OCI-LY7 (cell line): ENCODE results near the gene SPRR2G. TPM values are rescaled to one million over a fixed set of nuclear protein-coding genes. Genes with fewer than 3 reads are reported as not detected.
"Not testable (repeated sequence)": the region's sequence is repeated elsewhere in the genome, so short reads cannot be mapped to it uniquely, and the experiment has no call there.

Source experiments
- BruUV-seq: library from RNA; stranded (reverse); fragments of 400-500 nt; replicated peaks from 2 replicates; lab custom pipeline; 2021; lab: Mats Ljungman, UMichigan
- CTCF ChIA-PET: fragments of 300-600 bp; sonication (Branson Sonifier 250); formaldehyde crosslinking; loops from one replicate; lab custom pipeline; 2022; ENCODE audit warnings: antibody characterized with exemption; ENCODE audit not compliant: unreplicated experiment; lab: Charles Lee
- POLR2A ChIA-PET: fragments of 300-600 bp; sonication (Branson Sonifier 250); formaldehyde crosslinking; loops from one replicate; lab custom pipeline; 2022; ENCODE audit warnings: antibody characterized with exemption; lab: Charles Lee
- DNase-seq: peaks from one replicate; pipeline ENCODE4 v3.0.0-alpha.2; 2015; ENCODE audit warnings: low spot score
- H2AFZ ChIP-seq: fragments of 200-600 bp; sonication (generic), shearing (Covaris generic); 2 replicates; pipeline ENCODE4 v1.6.1; 2014; ENCODE audit warnings: mild to moderate bottlenecking, antibody characterized with exemption, low read length, moderate library complexity
- H3K27ac ChIP-seq: fragments of 200-600 bp; sonication (generic); 2 replicates; pipeline ENCODE4 v1.5.1; 2014; ENCODE audit warnings: mixed run types, low read depth, mild to moderate bottlenecking, moderate library complexity, low read length, inconsistent platforms; ENCODE audit not compliant: poor library complexity, severe bottlenecking
- H3K36me3 ChIP-seq: fragments of 200-600 bp; sonication (generic); 2 replicates; pipeline ENCODE4 v1.6.1; 2014; ENCODE audit warnings: mild to moderate bottlenecking, antibody characterized with exemption, low read length, moderate library complexity, mixed read lengths; ENCODE audit not compliant: insufficient read depth
- H3K4me1 ChIP-seq: fragments of 200-600 bp; sonication (generic); 2 replicates; pipeline ENCODE4 v1.5.1; 2014; ENCODE audit warnings: mild to moderate bottlenecking, low read length; ENCODE audit not compliant: insufficient read depth, poor library complexity, severe bottlenecking
- H3K4me2 ChIP-seq: fragments of 200-600 bp; sonication (generic); 2 replicates; pipeline ENCODE4 v1.6.1; 2014; ENCODE audit warnings: mild to moderate bottlenecking, low read length
- H3K4me3 ChIP-seq: fragments of 200-600 bp; sonication (generic); 2 replicates; pipeline ENCODE4 v1.5.1; 2014; ENCODE audit warnings: mild to moderate bottlenecking, low read depth, low read length; ENCODE audit not compliant: poor library complexity, severe bottlenecking
- H3K79me2 ChIP-seq: fragments of 200-600 bp; sonication (generic); 2 replicates; pipeline ENCODE4 v1.6.1; 2016; ENCODE audit warnings: low read depth, mild to moderate bottlenecking, low read length, moderate library complexity, mixed read lengths; ENCODE audit not compliant: insufficient read depth
- H3K9me2 ChIP-seq: fragments of 200-600 bp; sonication (generic); 2 replicates; pipeline ENCODE4 v1.6.1; 2016; ENCODE audit warnings: mild to moderate bottlenecking, low read length, mixed read lengths; ENCODE audit not compliant: insufficient read depth
- H3K9me3 ChIP-seq: fragments of 200-600 bp; sonication (generic); 2 replicates; pipeline ENCODE4 v1.6.1; 2014; ENCODE audit warnings: mild to moderate bottlenecking, mixed run types, low read length, mixed read lengths
- H4K20me1 ChIP-seq: fragments of 200-600 bp; sonication (generic); 2 replicates; pipeline ENCODE4 v1.6.1; 2014; ENCODE audit warnings: mild to moderate bottlenecking, antibody characterized with exemption, low read length, moderate library complexity, mixed read lengths; ENCODE audit not compliant: insufficient read depth
- EZH2phosphoT487 ChIP-seq: fragments of 200-600 bp; sonication (generic); IDR thresholded peaks from 2 replicates; pipeline ENCODE4 v1.6.1; 2018; ENCODE audit warnings: low read depth, borderline replicate concordance, mild to moderate bottlenecking, mixed run types, antibody characterized with exemption, low read length, moderate library complexity, mixed read lengths
- intact Hi-C: fragments of 100-400 bp; cut with micrococcal nuclease; formaldehyde crosslinking; loops from one replicate; pipeline ENCODE4 v1.10.0; 2022; ENCODE audit not compliant: unreplicated experiment
- total RNA-seq, 2 experiments: library from RNA; depleted of rRNA in 1 of 2; stranded (reverse); fragments of >200 nt in 1 of 2; shearing (Covaris generic) in 1 of 2; gene quantifications; 2 replicates each; pipeline ENCODE4 v1.2.3, GENCODE V29; 2014 to 2022
- TF ChIP-seq, protein P1 (sequence below): fragments of 200-600 bp; sonication (generic); conservative IDR thresholded peaks from 2 replicates; pipeline ENCODE4 v1.5.1; 2014; ENCODE audit warnings: mild to moderate bottlenecking, antibody characterized with exemption, low read length, moderate library complexity, mixed read lengths

Gene SPRR2G
- total RNA-seq, 2 experiments from 2014 or later = not detected

DNA sequence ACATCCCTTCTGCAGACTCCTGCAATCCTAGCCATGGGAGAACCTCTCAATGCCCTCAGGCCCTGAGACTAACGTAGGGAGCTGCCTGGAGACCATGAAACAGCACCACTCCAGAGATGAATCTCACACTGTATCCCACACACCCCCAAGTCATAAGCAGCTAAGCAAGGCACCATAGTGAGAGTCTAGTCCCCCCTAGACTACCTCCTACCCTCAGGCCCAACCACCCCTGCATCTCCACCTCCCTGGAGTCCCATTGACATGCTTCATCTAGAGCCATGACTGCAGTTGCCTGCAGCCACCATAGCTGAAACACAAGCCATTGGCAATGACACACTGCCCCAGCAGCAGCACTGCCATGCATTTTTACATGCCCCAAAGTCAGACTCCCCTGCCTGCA, 17.4 kb downstream of the SPRR2G start:
- Histone ChIP-seq H3K27ac (no peak overlapping the region), H2AFZ (no peak overlapping the region), H3K9me2 (no peaks in the 10 kb centered on the region; the same call in 1 of the 2 replicates), H3K36me3 (no peaks in the 10 kb centered on the region), H3K4me3 (no peak overlapping the region), H4K20me1 (no peaks in the 10 kb centered on the region), H3K79me2 (no peaks in the 10 kb centered on the region), H3K4me2 (no peak overlapping the region), H3K9me3 (no peaks in the 10 kb centered on the region), H3K4me1 (no peaks in the 10 kb centered on the region)
- TF ChIP-seq EZH2phosphoT487 = no peak
- TF ChIP-seq, protein P1, sequence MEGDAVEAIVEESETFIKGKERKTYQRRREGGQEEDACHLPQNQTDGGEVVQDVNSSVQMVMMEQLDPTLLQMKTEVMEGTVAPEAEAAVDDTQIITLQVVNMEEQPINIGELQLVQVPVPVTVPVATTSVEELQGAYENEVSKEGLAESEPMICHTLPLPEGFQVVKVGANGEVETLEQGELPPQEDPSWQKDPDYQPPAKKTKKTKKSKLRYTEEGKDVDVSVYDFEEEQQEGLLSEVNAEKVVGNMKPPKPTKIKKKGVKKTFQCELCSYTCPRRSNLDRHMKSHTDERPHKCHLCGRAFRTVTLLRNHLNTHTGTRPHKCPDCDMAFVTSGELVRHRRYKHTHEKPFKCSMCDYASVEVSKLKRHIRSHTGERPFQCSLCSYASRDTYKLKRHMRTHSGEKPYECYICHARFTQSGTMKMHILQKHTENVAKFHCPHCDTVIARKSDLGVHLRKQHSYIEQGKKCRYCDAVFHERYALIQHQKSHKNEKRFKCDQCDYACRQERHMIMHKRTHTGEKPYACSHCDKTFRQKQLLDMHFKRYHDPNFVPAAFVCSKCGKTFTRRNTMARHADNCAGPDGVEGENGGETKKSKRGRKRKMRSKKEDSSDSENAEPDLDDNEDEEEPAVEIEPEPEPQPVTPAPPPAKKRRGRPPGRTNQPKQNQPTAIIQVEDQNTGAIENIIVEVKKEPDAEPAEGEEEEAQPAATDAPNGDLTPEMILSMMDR = no peak
- POLR2A ChIA-PET = no interaction called here
- intact Hi-C loops = no loop called here
- no TSS peak for BruUV-seq
- CTCF ChIA-PET = no interaction called here
- no peak for DNase-seq

GRCh38 chr1:153128688-153129087, 22.0 kb downstream of the SPRR2G start:
- BruUV-seq, H2AFZ ChIP-seq, H3K4me2 ChIP-seq, POLR2A ChIA-PET, H3K79me2 ChIP-seq, H3K36me3 ChIP-seq, H3K27ac ChIP-seq, CTCF ChIA-PET, DNase-seq, H3K9me2 ChIP-seq, H3K4me3 ChIP-seq, H3K9me3 ChIP-seq, H4K20me1 ChIP-seq, intact Hi-C loops, H3K4me1 ChIP-seq: not testable (repeated sequence)

GRCh38 chr1:153127296-153127695, 23.4 kb downstream of the SPRR2G start:
- H3K36me3 ChIP-seq = no peaks in the 10 kb centered on the region
- H3K4me2 ChIP-seq = no peak overlapping the region
- ChIA-PET CTCF (no interaction called here), POLR2A (no interaction called here)
- TF ChIP-seq EZH2phosphoT487 = no peak
- TF ChIP-seq, protein P1 = no peak
- H3K27ac ChIP-seq = no peak overlapping the region
- no peaks in the 10 kb centered on the region for H3K79me2 ChIP-seq
- no peaks in the 10 kb centered on the region for H3K9me2 ChIP-seq
- intact Hi-C loops = no loop called here
- no peaks in the 10 kb centered on the region for H3K9me3 ChIP-seq
- no peaks in the 10 kb centered on the region for H3K4me1 ChIP-seq
- H2AFZ ChIP-seq = no peak overlapping the region
- DNase-seq = no peak
- no TSS peak for BruUV-seq
- no peaks in the 10 kb centered on the region for H4K20me1 ChIP-seq
- no peak overlapping the region for H3K4me3 ChIP-seq
